Measurements from ENCODE around the gene EDDM13.

DNA sequence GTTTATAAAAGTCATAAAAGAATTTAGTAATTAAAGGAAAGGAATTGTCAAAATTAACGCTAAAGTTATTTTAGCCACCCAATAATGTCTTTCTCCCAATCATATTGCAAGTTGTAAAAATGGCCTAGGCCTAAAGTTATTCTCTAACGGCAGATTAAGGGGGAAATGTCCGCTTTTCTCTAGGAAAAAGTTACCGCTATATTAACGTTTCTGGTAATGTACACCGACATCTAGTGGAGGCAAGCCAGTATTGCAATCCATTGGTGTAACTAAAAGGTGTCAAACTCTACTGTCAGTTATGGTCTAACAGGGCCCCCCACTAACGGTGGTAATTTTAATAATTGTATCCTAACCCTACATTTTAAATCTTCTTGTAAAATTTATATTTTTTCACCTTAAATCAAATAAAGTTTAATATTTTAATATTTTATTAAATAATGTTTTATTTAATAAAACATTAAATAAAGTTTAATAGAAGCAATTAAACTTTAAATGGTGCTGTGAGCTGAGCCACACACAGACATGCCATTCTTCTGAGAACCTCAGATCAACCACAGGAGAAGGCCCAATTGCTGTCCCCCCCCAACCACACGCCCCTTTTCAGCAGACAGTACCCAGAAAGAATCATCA lies 78.0 kb downstream of the EDDM13 start:
- no peak for TF ChIP-seq POLR2A (IDR thresholded peaks at IDR 0.05)
- TF ChIP-seq, protein P1, sequence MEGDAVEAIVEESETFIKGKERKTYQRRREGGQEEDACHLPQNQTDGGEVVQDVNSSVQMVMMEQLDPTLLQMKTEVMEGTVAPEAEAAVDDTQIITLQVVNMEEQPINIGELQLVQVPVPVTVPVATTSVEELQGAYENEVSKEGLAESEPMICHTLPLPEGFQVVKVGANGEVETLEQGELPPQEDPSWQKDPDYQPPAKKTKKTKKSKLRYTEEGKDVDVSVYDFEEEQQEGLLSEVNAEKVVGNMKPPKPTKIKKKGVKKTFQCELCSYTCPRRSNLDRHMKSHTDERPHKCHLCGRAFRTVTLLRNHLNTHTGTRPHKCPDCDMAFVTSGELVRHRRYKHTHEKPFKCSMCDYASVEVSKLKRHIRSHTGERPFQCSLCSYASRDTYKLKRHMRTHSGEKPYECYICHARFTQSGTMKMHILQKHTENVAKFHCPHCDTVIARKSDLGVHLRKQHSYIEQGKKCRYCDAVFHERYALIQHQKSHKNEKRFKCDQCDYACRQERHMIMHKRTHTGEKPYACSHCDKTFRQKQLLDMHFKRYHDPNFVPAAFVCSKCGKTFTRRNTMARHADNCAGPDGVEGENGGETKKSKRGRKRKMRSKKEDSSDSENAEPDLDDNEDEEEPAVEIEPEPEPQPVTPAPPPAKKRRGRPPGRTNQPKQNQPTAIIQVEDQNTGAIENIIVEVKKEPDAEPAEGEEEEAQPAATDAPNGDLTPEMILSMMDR (IDR thresholded peaks at IDR 0.05) = peak; percentile 75 to 78
